HG03066 (cell line): ENCODE measurements around the gene ZNF222.

Experiments
- ATAC-seq: cut with Tn5 transposase; IDR thresholded peaks from one replicate; pipeline ENCODE4 v1.9.1; 2021; ENCODE audit warnings: low read depth; ENCODE audit not compliant: unreplicated experiment

Gene ZNF222

DNA sequence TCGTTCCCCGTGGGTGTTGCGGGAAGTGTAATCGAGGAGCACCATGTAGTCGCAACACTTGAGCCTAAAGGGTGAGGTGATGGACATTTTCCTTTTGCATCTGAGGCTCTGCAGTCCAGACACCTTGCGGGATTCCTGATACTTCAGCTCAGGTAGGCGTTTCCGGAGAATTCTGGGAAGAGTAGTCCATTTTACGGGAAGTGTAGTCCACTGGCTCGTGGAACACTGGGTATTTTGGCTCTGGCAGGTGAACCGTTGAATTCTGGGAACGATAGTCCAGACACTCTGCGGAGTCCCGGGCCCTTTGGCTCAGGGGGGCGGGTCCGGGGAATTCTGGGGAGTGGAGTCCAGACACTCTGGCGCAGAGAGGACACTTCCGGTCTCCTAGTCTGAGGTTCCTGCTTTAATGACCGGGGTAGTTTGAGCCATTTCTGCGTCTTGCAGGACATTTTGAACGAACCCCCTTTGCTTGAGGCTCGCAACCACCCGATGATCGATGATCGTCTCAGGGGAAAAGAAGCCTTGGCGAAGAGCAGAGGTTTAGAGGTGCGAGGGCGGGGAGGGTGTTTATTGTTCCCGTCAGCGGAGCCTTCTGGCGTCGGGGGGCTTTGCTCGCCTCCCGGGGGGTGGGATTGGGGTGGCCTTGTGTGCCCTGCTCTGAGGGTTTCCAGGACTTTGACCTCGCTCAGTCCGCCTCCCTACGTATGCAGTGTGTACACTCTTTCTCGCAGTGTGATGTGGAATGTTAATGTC lies 26.6 kb downstream of the ZNF222 start, which contains the start of gene ZNF223:
Gene ZNF223, plus strand, starts transcription at position 387 of the 753 bp plus-strand sequence. CDS start 3,141 bp downstream, outside the sequence.
- peak; percentile 65 for ATAC-seq

DNA sequence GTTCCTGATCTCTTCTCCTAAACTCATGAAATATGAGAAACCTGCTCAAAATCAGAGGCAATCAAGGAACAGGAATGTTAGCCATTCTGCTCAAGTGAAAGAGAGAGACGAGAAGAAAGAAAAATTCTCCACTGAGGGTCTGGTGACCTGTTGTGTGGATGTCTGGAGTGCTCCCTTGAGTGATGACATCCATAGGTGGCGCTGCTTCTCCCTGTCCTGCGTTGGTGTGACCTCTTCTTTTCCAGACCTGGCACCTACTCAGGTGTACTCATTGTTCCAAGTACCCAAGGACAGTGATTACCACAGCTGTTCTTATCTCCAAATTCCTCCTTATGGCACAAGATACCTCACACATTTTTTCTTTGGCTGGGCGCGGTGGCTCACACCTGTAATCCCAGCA lies 30.7 kb downstream of the ZNF222 start:
- no peak for ATAC-seq

DNA sequence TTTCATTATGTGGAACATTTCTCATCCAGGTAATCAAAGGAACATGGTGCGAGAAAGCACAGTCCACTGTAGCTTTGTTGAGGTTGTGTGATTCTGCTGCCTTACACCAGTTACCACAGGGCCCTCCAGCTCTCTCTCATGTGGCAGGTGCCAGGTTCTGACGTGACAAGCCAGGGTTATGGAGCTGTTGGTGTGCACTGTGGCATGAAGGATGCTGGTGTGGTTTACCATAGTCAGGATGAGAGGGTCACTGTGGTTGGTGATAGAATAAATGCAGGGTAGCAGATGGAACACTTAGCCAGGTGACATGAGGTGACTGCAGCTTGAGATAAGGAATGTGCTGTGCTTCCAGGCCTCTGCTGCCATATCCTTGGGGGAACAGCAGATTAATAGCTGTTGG lies 34.0 kb downstream of the ZNF222 start:
- ATAC-seq, result no peak

DNA sequence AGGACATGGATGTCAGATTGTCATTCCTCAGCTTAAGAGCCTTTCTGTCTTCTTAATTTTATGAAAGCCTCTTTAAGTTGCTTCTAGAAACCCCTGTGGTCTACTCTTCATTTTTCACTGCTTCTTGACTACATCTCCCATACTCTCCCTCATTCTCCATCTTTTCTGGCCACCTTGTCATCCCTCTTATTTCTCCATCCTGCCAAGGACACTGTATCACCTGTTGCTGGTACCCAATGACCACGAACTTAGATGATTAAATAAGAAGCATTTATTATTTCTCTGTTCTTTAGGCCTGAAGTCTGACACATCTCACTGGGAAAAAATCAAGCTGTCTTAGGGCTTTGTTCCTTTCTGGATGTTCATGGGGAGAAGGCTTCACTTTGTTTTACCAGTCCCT lies 35.9 kb downstream of the ZNF222 start:
- no peak for ATAC-seq

GRCh38 chr19:44066305-44066704 lies 41.1 kb downstream of the ZNF222 start:
- no peak for ATAC-seq

GRCh38 chr19:44069415-44069814 lies 44.2 kb downstream of the ZNF222 start:
- no peak for ATAC-seq

DNA sequence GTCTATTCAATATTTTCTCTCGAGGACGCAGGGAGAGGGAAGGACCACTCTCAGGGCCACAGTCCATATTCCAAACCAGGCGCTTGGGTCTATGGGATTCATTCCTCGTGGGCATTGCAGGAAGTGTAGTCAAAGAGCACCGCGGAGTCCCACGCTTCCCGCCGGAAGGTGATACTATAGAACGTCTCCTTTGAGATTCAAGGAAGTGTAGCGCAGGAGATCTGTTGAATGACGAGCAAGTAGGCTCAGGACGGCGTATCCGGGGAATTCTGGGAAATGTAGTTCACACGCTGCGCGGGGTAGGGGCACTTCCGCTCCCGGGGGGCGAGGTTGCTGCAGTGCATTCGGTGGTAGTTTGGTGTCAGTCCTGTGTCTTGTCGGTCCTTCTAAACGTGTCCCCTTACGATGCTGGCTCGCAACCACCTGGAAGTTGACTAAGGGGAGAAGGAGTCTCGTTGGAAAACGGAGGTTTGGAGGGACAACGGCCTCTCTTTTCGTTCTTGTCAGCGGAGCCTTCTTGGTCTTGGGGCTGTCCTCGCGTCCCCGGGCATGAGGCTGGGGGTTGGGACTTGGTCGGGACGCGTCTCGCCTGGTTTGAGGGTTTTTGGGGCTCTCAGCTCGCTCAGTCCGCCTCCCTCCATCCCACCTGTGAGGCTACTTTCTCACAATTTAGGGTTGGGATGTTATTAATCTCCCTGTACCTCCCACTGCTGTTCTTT lies 46.8 kb downstream of the ZNF222 start, which contains the start of gene ZNF284:
Gene ZNF284, plus strand, starts transcription at position 336 of the 719 bp plus-strand sequence. CDS start 4,231 bp downstream, outside the sequence.
- peak; percentile 97 for ATAC-seq

DNA sequence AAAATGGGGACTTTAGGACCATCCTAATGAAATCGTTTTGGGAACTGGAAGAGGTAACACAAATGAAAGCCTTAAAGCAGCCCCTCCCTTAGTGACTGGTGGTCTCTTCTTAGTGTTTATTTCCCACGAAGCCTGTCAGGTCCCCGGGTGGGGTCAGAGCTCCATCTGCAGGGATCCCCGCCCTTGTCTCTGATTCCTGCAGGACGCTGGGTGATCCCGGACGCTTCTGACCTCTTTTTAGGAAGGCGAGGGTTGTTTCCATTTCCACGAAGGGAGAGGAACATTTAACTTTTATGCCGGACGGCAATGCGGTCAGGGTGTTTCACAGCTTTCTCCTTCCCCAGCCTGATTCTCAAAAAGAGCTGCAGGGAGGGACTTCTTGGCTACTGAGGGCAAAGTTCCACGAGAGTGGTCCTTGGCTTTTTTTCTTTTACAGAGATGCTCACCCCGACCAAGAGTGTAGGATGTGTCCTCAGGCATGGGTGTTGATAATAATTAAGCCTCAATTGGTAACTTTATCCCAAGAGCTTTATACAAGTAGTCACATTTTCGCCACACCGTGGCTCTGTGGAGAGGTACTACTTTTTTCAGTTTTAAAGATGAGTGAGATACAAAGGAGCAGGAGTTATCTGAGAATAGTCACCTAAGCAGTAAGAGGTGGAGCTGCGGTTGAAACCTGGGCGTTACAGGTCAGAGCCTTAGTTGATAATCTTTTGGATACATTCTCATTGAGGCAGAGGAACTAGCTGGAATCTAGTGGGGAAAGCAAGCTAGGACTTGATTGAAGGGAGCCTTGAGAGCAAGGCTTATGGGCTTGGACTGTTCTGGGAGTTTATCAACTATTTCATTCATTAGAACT lies 47.6 kb downstream of the ZNF222 start:
- ATAC-seq, result no peak

DNA sequence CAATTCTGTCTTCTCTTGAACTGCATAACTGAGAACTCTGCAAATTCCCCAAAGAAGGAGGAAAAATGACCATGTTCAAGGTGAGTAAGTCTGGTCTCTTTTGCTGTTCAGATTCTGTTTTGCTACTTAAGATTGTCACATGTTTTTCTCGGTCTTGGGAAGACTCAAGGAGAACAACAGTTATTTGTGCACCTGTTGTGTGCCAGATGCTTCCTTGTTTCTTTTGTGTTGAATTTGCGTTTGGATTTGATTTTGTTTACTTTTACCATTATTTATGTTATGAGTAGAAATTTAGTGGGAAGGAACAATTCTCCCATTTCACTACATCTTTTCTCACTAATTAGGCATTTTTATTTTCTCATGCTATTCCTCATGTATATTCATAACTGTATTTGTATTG lies 51.1 kb downstream of the ZNF222 start:
- no peak for ATAC-seq
